Endothelial cell (in vitro differentiated cells): ENCODE measurements around the gene STXBP4. TPM values are rescaled to one million over a fixed set of nuclear protein-coding genes. Genes with fewer than 3 reads are reported as not detected.

ENCODE experiments used
- DNase-seq: peaks from one replicate; pipeline ENCODE4 v3.0.0; 2021; ENCODE audit warnings: low spot score
- H3K27ac Mint-ChIP-seq: one replicate; pipeline ENCODE4 v1.8.0; 2021; ENCODE audit warnings: mixed read lengths, inconsistent platforms; ENCODE audit not compliant: unreplicated experiment
- H3K27me3 Mint-ChIP-seq: one replicate; pipeline ENCODE4 v1.8.0; 2021; ENCODE audit warnings: mild to moderate bottlenecking, moderate library complexity, mixed read lengths, inconsistent platforms; ENCODE audit not compliant: unreplicated experiment
- H3K36me3 Mint-ChIP-seq: one replicate; pipeline ENCODE4 v1.8.0; 2021; ENCODE audit warnings: mild to moderate bottlenecking, low read depth, mixed read lengths, inconsistent platforms; ENCODE audit not compliant: unreplicated experiment
- H3K4me1 Mint-ChIP-seq: one replicate; pipeline ENCODE4 v1.8.0; 2021; ENCODE audit warnings: mild to moderate bottlenecking, mixed read lengths, inconsistent platforms; ENCODE audit not compliant: unreplicated experiment
- H3K4me3 Mint-ChIP-seq: one replicate; pipeline ENCODE4 v1.8.0; 2021; ENCODE audit warnings: mild to moderate bottlenecking, mixed read lengths, inconsistent platforms; ENCODE audit not compliant: unreplicated experiment
- H3K9me3 Mint-ChIP-seq: one replicate; pipeline ENCODE4 v1.8.0; 2021; ENCODE audit warnings: mixed read lengths, inconsistent platforms; ENCODE audit not compliant: unreplicated experiment
- total RNA-seq: library from RNA; stranded (reverse); fragmentation: NEBNext Ultra II Directional; extraction: Animal tissue kit (Norgen Biotek cat#: 25700); gene quantifications from one replicate; pipeline ENCODE4 v1.2.1, GENCODE V29; 2021; ENCODE audit not compliant: unreplicated experiment
- TF ChIP-seq, protein P1 (sequence below): fragments of 200-600 bp; sonication (generic); IDR thresholded peaks from one replicate; pipeline ENCODE4 v1.5.0; 2021; ENCODE audit warnings: antibody characterized with exemption; ENCODE audit not compliant: unreplicated experiment

STXBP4 gene
- total RNA-seq, 1 donor from 2014 or later, result 7.5 TPM

DNA sequence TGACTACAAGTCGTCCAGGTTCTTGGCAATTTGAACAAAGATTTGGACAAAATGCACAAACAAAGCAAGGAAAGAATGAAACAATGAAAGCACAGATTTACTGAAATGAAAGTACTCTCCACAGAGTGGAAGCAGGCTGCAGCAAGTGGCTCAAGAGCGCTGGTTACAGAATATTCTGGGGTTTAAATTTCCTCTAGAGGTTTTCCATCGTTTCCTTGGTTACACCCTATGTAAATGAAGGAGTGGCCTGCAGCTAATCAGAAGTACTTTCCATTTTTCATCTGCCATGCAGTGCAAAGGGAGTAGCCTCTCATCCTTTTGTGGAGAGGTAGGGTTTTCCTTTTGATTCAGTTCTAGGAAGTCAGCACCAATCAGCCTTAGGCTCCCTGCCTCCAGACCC lies 11.8 kb downstream of the STXBP4 start:
- no peak overlapping the region for H3K4me3 Mint-ChIP-seq
- no peak overlapping the region for H3K27ac Mint-ChIP-seq
- no peak for DNase-seq
- H3K27me3 Mint-ChIP-seq, result no peaks in the 10 kb centered on the region
- peaks cover 4% of the 10 kb centered on the region for H3K36me3 Mint-ChIP-seq
- TF ChIP-seq, protein P1, sequence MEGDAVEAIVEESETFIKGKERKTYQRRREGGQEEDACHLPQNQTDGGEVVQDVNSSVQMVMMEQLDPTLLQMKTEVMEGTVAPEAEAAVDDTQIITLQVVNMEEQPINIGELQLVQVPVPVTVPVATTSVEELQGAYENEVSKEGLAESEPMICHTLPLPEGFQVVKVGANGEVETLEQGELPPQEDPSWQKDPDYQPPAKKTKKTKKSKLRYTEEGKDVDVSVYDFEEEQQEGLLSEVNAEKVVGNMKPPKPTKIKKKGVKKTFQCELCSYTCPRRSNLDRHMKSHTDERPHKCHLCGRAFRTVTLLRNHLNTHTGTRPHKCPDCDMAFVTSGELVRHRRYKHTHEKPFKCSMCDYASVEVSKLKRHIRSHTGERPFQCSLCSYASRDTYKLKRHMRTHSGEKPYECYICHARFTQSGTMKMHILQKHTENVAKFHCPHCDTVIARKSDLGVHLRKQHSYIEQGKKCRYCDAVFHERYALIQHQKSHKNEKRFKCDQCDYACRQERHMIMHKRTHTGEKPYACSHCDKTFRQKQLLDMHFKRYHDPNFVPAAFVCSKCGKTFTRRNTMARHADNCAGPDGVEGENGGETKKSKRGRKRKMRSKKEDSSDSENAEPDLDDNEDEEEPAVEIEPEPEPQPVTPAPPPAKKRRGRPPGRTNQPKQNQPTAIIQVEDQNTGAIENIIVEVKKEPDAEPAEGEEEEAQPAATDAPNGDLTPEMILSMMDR, result no peak
- no peaks in the 10 kb centered on the region for H3K9me3 Mint-ChIP-seq
- no peaks in the 10 kb centered on the region for H3K4me1 Mint-ChIP-seq

DNA sequence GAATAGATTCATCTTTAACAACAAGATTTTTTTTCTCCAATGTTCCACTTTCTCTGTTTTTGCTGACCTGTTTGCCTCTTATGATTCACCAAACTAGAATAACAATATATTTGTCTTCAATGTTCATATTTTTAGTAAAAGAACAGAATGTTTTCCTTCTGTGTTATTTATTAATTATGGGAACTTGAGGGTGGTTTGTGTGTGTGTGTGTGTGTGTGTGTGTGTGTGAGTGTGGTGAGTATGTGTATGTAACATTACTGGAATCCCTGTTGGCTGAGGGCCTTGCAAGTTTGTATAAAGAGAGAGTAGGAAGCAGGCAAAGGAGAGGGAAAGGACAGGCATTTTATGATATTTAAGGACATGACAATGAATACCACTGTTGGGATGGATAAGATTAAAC lies 13.8 kb downstream of the STXBP4 start:
- Mint-ChIP-seq H3K36me3 (no peaks in the 10 kb centered on the region), H3K4me1 (no peaks in the 10 kb centered on the region), H3K9me3 (no peaks in the 10 kb centered on the region), H3K4me3 (no peak overlapping the region), H3K27me3 (no peaks in the 10 kb centered on the region), H3K27ac (no peak overlapping the region)
- no peak for DNase-seq
- TF ChIP-seq, protein P1, result no peak

DNA sequence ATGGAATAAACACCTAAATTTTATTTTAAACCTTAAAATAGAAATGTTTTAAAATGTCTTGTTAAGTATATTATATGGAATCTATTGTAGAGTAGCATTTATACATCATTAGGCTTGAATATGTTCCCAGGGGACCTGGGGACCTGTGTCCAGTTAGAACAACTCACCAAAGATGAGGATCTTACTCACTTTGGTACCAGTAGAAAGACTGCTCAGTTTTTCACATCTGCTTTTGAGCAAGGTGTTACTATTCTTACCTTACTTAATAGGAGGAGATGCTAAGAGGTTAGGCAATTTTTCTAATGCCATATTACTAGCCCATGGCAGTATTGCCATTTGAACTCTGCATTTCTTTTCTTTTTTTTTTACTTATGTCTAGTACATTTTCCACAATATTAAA lies 14.7 kb downstream of the STXBP4 start:
- Mint-ChIP-seq H3K27me3 (peaks cover 1% of the 10 kb centered on the region), H3K4me3 (no peak overlapping the region), H3K9me3 (no peaks in the 10 kb centered on the region), H3K27ac (no peak overlapping the region), H3K4me1 (no peaks in the 10 kb centered on the region), H3K36me3 (no peaks in the 10 kb centered on the region)
- no peak for DNase-seq
- TF ChIP-seq, protein P1, result no peak

DNA sequence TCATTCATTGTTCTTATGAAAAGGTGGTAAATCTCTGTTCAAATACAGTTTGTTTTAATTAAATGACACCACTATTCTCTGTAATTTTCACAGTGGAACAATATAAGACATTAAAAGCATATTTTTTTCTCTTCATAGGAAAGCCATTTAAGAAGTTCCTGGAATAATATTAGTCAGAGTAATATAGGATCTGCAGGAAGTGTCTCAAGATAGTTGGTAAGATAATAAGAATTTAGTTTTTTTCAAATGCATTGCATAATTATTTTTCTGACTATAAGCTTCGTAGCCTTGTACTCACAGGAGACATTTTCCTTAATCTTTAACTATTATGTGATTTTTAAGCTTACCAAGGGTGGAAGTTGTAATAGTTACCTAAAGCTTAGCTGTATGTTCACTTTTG lies 16.9 kb downstream of the STXBP4 start:
- Mint-ChIP-seq H3K36me3 (no peaks in the 10 kb centered on the region), H3K27ac (no peak overlapping the region), H3K9me3 (no peaks in the 10 kb centered on the region), H3K4me1 (no peaks in the 10 kb centered on the region), H3K4me3 (no peak overlapping the region), H3K27me3 (peaks cover 2% of the 10 kb centered on the region)
- TF ChIP-seq, protein P1, result no peak
- no peak for DNase-seq

DNA sequence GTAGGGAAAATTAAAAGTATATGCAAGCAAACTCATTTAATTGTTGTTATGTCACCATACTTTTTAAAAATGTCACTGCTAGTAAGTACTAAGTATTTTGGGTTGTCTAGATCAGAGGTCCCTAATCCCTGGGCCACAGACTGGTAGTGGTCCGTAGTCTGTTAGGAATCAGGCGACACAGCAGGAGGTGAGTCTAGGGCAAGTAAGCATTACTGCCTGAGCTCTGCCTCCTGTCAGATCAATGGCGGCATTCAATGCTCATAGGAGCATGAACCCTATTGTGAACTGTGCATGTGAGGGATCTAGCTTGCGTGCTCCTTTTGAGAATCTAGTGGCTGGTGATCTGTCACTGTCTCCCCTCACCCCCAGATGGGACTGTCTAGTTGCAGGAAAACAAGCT lies 21.6 kb downstream of the STXBP4 start:
- Mint-ChIP-seq H3K27ac (no peak overlapping the region), H3K4me1 (no peaks in the 10 kb centered on the region), H3K27me3 (peaks cover 2% of the 10 kb centered on the region), H3K36me3 (no peaks in the 10 kb centered on the region), H3K4me3 (no peak overlapping the region), H3K9me3 (no peaks in the 10 kb centered on the region)
- TF ChIP-seq, protein P1, result no peak
- no peak for DNase-seq
